HPDE6-E6E7 (cell line): Measurements from ENCODE around the gene DNAJC16.
"Not testable (repeated sequence)": the region's sequence is repeated elsewhere in the genome, so short reads cannot be mapped to it uniquely, and the experiment has no call there.

ENCODE experiments used
- DNase-seq: peaks from one replicate; pipeline ENCODE4 v3.0.0; 2011; ENCODE audit warnings: missing footprints; ENCODE audit errors: extremely low spot score

DNAJC16 gene

GRCh38 chr1:15579683-15580047 lies 53.0 kb downstream of the DNAJC16 start:
- DNase-seq, result no peak

GRCh38 chr1:15583016-15583706 lies 56.5 kb downstream of the DNAJC16 start:
- DNase-seq, result no peak

GRCh38 chr1:15584489-15585363 lies 58.1 kb downstream of the DNAJC16 start, which contains the start of gene AGMAT:
Gene AGMAT (minus strand): TSS chr1:15585051. CDS start chr1:15584967, 84 bp downstream.
- peak; percentile 44 for DNase-seq

GRCh38 chr1:15592285-15592684 lies 65.6 kb downstream of the DNAJC16 start:
- no peak for DNase-seq

GRCh38 chr1:15595809-15596617 lies 69.4 kb downstream of the DNAJC16 start:
- no peak for DNase-seq

GRCh38 chr1:15598436-15598835 lies 71.8 kb downstream of the DNAJC16 start:
- DNase-seq, result no peak

- peak; percentile 98 for DNase-seq
Observed at GRCh38 chr1:15603050-15603965, 76.7 kb downstream of the DNAJC16 start.

- DNase-seq, result not testable (repeated sequence)
Observed at GRCh38 chr1:15603966-15604282, 77.3 kb downstream of the DNAJC16 start.

- DNase-seq, result not testable (repeated sequence)
Observed at GRCh38 chr1:15604400-15604799, 77.8 kb downstream of the DNAJC16 start.

GRCh38 chr1:15605398-15606383 lies 79.0 kb downstream of the DNAJC16 start:
- no peak for DNase-seq

GRCh38 chr1:15609631-15610030 lies 83.0 kb downstream of the DNAJC16 start:
- DNase-seq, result no peak

- no peak for DNase-seq
Observed at GRCh38 chr1:15610167-15610566, 83.5 kb downstream of the DNAJC16 start.

GRCh38 chr1:15616373-15617172 lies 89.9 kb downstream of the DNAJC16 start:
- DNase-seq, result no peak

GRCh38 chr1:15617173-15618076 lies 90.8 kb downstream of the DNAJC16 start, which contains the start of gene DDI2:
Gene DDI2 (plus strand): TSS chr1:15617458. CDS start chr1:15617671, 213 bp downstream.
- peak; percentile 89 for DNase-seq

GRCh38 chr1:15618077-15618654 lies 91.5 kb downstream of the DNAJC16 start:
- DNase-seq, result peak; percentile 44

- DNase-seq, result peak; percentile 37
Observed at GRCh38 chr1:15618655-15619525, 92.2 kb downstream of the DNAJC16 start.

GRCh38 chr1:15620155-15620545 lies 93.5 kb downstream of the DNAJC16 start:
- no peak for DNase-seq
